Measurements from ENCODE around the gene ZNF697. TPM values are rescaled to one million over a fixed set of nuclear protein-coding genes. Genes with fewer than 3 reads are reported as not detected.

ZNF697 gene
- total and polyA plus RNA-seq, 3 donors from 2014 or later: 9.1 to 22.5 (median 14.8) TPM

GRCh38 chr1:119687434-119688079 is 39.5 kb upstream of the ZNF697 start:
- TF ChIP-seq CTCF (IDR thresholded peaks at IDR 0.05): no peak
- TF ChIP-seq POLR2A (IDR thresholded peaks at IDR 0.05): no peak
- H3K27ac ChIP-seq: no peak overlapping the region

GRCh38 chr1:119686661-119687060 is 38.6 kb upstream of the ZNF697 start:
- Histone ChIP-seq H3K27ac (no peak overlapping the region), H3K36me3 (ENCODE audit: low read depth, missing control alignments) (no peaks in the 10 kb centered on the region), H3K4me3 (no peak overlapping the region), H3K9me3 (no peaks in the 10 kb centered on the region), H3K27me3 (no peaks in the 10 kb centered on the region), H3K4me1 (no peaks in the 10 kb centered on the region)
- 90 to 97% methylated on average over 3 of the region's 3 CpGs for WGBS, 2 donors
- no peak for DNase-seq
- intact Hi-C loops (cut with DNase I; ENCODE audit: low total_unique reads): no loop called here
- no peak for TF ChIP-seq CTCF (IDR thresholded peaks at IDR 0.05)
- no peak for TF ChIP-seq POLR2A (IDR thresholded peaks at IDR 0.05)

More at GRCh38 chr1:119687434-119688079, 39.5 kb upstream of the ZNF697 start:
- 77 to 78% methylated on average over 2 of the region's 2 CpGs for WGBS, 2 donors
- no peak for DNase-seq
- no peak overlapping the region for H3K4me3 ChIP-seq
- H3K9me3 ChIP-seq: no peaks in the 10 kb centered on the region
- intact Hi-C loops (cut with DNase I; ENCODE audit: low total_unique reads): no loop called here
- H3K4me1 ChIP-seq: no peaks in the 10 kb centered on the region
- H3K27me3 ChIP-seq: no peaks in the 10 kb centered on the region
- H3K36me3 ChIP-seq (ENCODE audit: low read depth, missing control alignments): no peaks in the 10 kb centered on the region

GRCh38 chr1:119683893-119684292 is 35.8 kb upstream of the ZNF697 start:
- TF ChIP-seq POLR2A (IDR thresholded peaks at IDR 0.05): no peak
- TF ChIP-seq CTCF (IDR thresholded peaks at IDR 0.05): no peak
- DNase-seq: no peak
- no peaks in the 10 kb centered on the region for H3K4me1 ChIP-seq
- H3K36me3 ChIP-seq (ENCODE audit: low read depth, missing control alignments): no peaks in the 10 kb centered on the region
- H3K9me3 ChIP-seq: no peaks in the 10 kb centered on the region
- intact Hi-C loops (cut with DNase I; ENCODE audit: low total_unique reads): no loop called here
- 85 to 100% methylated on average over 1 of the region's 1 CpG for WGBS, 2 donors
- H3K4me3 ChIP-seq: no peak overlapping the region
- H3K27me3 ChIP-seq: no peaks in the 10 kb centered on the region
- H3K27ac ChIP-seq: no peak overlapping the region

- H3K27ac ChIP-seq: no peak overlapping the region
- no peaks in the 10 kb centered on the region for H3K4me1 ChIP-seq
- H3K36me3 ChIP-seq (ENCODE audit: low read depth, missing control alignments): no peaks in the 10 kb centered on the region
- DNase-seq: no peak
- no peaks in the 10 kb centered on the region for H3K27me3 ChIP-seq
- H3K4me3 ChIP-seq: no peak overlapping the region
- no peaks in the 10 kb centered on the region for H3K9me3 ChIP-seq
- intact Hi-C loops (cut with DNase I; ENCODE audit: low total_unique reads): no loop called here
- TF ChIP-seq POLR2A (IDR thresholded peaks at IDR 0.05) (no peak), CTCF (IDR thresholded peaks at IDR 0.05) (no peak)
These were observed 34.1 kb upstream of the ZNF697 start for GRCh38 chr1:119682141-119682540.

- DNase-seq: no peak
- intact Hi-C loops (cut with DNase I; ENCODE audit: low total_unique reads): no loop called here
- TF ChIP-seq POLR2A (IDR thresholded peaks at IDR 0.05) (no peak), CTCF (IDR thresholded peaks at IDR 0.05) (no peak)
These were observed 33.5 kb upstream of the ZNF697 start for GRCh38 chr1:119681560-119681959.

More at GRCh38 chr1:119681560-119681959, 33.5 kb upstream of the ZNF697 start:
- no peak overlapping the region for H3K4me3 ChIP-seq
- no peaks in the 10 kb centered on the region for H3K4me1 ChIP-seq
- H3K27ac ChIP-seq: no peak overlapping the region
- H3K36me3 ChIP-seq (ENCODE audit: low read depth, missing control alignments): no peaks in the 10 kb centered on the region
- no peaks in the 10 kb centered on the region for H3K27me3 ChIP-seq
- WGBS, 2 donors: 96% methylated on average over 2 of the region's 2 CpGs
- H3K9me3 ChIP-seq: no peaks in the 10 kb centered on the region

Measured in testis (tissue), 3 donors.